GM12878 (cell line): ENCODE data around the gene FCF1. TPM values are rescaled to one million over a fixed set of nuclear protein-coding genes. Genes with fewer than 3 reads are reported as not detected.

ENCODE experiments used
- ATAC-seq: fragments of 200-7000 bp; cut with Tn5 transposase; 3 replicates; pipeline ENCODE4 v1.9.1; 2020; ENCODE audit warnings: mild to moderate bottlenecking, moderate library complexity
- BruUV-seq: library from RNA; stranded (reverse); fragments of 400-500 nt; replicated peaks from 2 replicates; lab custom pipeline; 2021; lab: Mats Ljungman, UMichigan
- CTCF ChIA-PET: fragments of 300-600 bp; sonication (Branson Sonifier 250); formaldehyde crosslinking; extraction: SDS; loops from one replicate; lab custom pipeline; 2021; ENCODE audit warnings: inconsistent platforms; lab: Yijun Ruan, JAX
- POLR2A ChIA-PET: fragments of 350-600 bp; formaldehyde crosslinking; extraction: SDS; loops from one replicate; lab custom pipeline; 2021; ENCODE audit warnings: inconsistent platforms; lab: Charles Lee
- RAD21 ChIA-PET: fragments of 300-600 bp; sonication (Branson Sonifier 250); formaldehyde crosslinking; loops from one replicate; lab custom pipeline; 2023; ENCODE audit warnings: antibody characterized with exemption; ENCODE audit not compliant: unreplicated experiment; lab: Charles Lee
- SMC1A ChIA-PET: fragments of 300-600 bp; sonication (Branson Sonifier 250); formaldehyde crosslinking; loops from one replicate; lab custom pipeline; 2023; ENCODE audit not compliant: unreplicated experiment, uncharacterized antibody; lab: Charles Lee
- DNase-seq: peaks from one replicate; pipeline ENCODE4 v3.0.0-alpha.2; 2011; ENCODE audit warnings: low read depth, low spot score
- FAIRE-seq: peaks from 3 replicates; lab custom pipeline; 2011; peaks lifted over from hg19 to GRCh38; lab: Jason Lieb, UNC
- H2AFZ ChIP-seq: 2 replicates; pipeline ENCODE4 v1.6.0; 2011; ENCODE audit warnings: low read depth, low read length, control low read depth; ENCODE audit not compliant: control insufficient read depth
- H3K27ac ChIP-seq: 2 replicates; pipeline ENCODE4 v1.5.1; 2011; ENCODE audit warnings: control low read depth; ENCODE audit not compliant: control insufficient read depth, insufficient read depth
- H3K27me3 ChIP-seq, 2 experiments: replicated peaks in 1 of 2; 2 replicates each; pipeline versions ENCODE4 v1.6.0 to v1.6.1; 2011; ENCODE audit warnings: low read length in 1 of 2; ENCODE audit not compliant: control insufficient read depth in 2 of 2, insufficient read depth in 2 of 2
- H3K36me3 ChIP-seq, 2 experiments: 2 replicates each; pipeline ENCODE4 v1.5.1; 2011; ENCODE audit warnings: low read length in 1 of 2; ENCODE audit not compliant: control insufficient read depth in 2 of 2, insufficient read depth in 2 of 2
- H3K4me1 ChIP-seq: 2 replicates; pipeline ENCODE4 v1.6.1; 2011; ENCODE audit warnings: mild to moderate bottlenecking, low read length, moderate library complexity, mixed read lengths; ENCODE audit not compliant: control insufficient read depth, insufficient read depth
- H3K4me2 ChIP-seq: 2 replicates; pipeline ENCODE4 v1.6.0; 2011; ENCODE audit warnings: control low read depth; ENCODE audit not compliant: control insufficient read depth, insufficient read depth
- H3K4me3 ChIP-seq: fragments of 200-600 bp; sonication (generic); 2 replicates; pipeline ENCODE4 v1.5.1; 2016
- H3K79me2 ChIP-seq: 2 replicates; pipeline ENCODE4 v1.6.0; 2011; ENCODE audit warnings: low read length; ENCODE audit not compliant: control insufficient read depth, insufficient read depth
- H3K9ac ChIP-seq: 2 replicates; pipeline ENCODE4 v1.8.0; 2011; ENCODE audit warnings: low read length, control low read depth, mixed read lengths; ENCODE audit not compliant: control insufficient read depth, insufficient read depth
- H3K9me3 ChIP-seq: replicated peaks from 3 replicates; pipeline ENCODE4 v1.5.1; 2011; ENCODE audit warnings: mild to moderate bottlenecking, low read length; ENCODE audit not compliant: control insufficient read depth, insufficient read depth
- H4K20me1 ChIP-seq: 2 replicates; pipeline ENCODE4 v1.6.0; 2011; ENCODE audit not compliant: control insufficient read depth, insufficient read depth
- BMI1 ChIP-seq: fragments of 450-650 bp; IDR thresholded peaks from 2 replicates; pipeline ENCODE4 v1.6.1; 2016; ENCODE audit warnings: mild to moderate bottlenecking, moderate library complexity, borderline replicate concordance
- BRCA1 ChIP-seq: IDR thresholded peaks from 2 replicates; pipeline ENCODE4 v1.6.1; 2011; ENCODE audit warnings: low read depth, low read length, improper control_type of control experiment
- CREB1 ChIP-seq: IDR thresholded peaks from 2 replicates; pipeline ENCODE4 v1.6.1; 2012; ENCODE audit warnings: low read depth, mild to moderate bottlenecking, inconsistent platforms
- EED ChIP-seq: sonication (generic); IDR thresholded peaks from 2 replicates; pipeline ENCODE4 v1.6.1; 2016; ENCODE audit warnings: antibody characterized with exemption, low read depth
- EP300 ChIP-seq, 2 experiments: fragments of 150-350 bp in 1 of 2; IDR thresholded peaks; 2 replicates each; pipeline ENCODE4 v1.6.1; 2011 to 2012; ENCODE audit warnings: low read depth in 2 of 2, low read length in 2 of 2, borderline replicate concordance in 1 of 2, improper control_type of control experiment in 1 of 2, inconsistent platforms in 1 of 2; ENCODE audit not compliant: control insufficient read depth in 1 of 2
- GABPA ChIP-seq: IDR thresholded peaks from 2 replicates; pipeline ENCODE4 v1.6.1; 2014; ENCODE audit warnings: antibody characterized with exemption, low read depth, mild to moderate bottlenecking, inconsistent platforms
- IRF4 ChIP-seq: IDR thresholded peaks from 2 replicates; pipeline ENCODE4 v1.6.1; 2011; ENCODE audit warnings: low read depth, low read length
- JUND ChIP-seq: IDR thresholded peaks from 2 replicates; pipeline ENCODE4 v1.6.1; 2012; ENCODE audit warnings: low read depth, mild to moderate bottlenecking, low read length, improper control_type of control experiment, moderate library complexity
- MEF2A ChIP-seq: IDR thresholded peaks from 2 replicates; pipeline ENCODE4 v1.6.1; 2011; ENCODE audit warnings: low read depth, mild to moderate bottlenecking, low read length, moderate library complexity; ENCODE audit not compliant: insufficient read depth
- MTA2 ChIP-seq: fragments of 450-650 bp; IDR thresholded peaks from 2 replicates; pipeline ENCODE4 v1.6.1; 2016; ENCODE audit warnings: low read depth, mild to moderate bottlenecking, moderate library complexity
- NFYB ChIP-seq: IDR thresholded peaks from 2 replicates; pipeline ENCODE4 v1.6.1; 2011; ENCODE audit warnings: low read depth, mild to moderate bottlenecking, low read length, improper control_type of control experiment, moderate library complexity; ENCODE audit not compliant: insufficient read depth
- PML ChIP-seq: IDR thresholded peaks from 2 replicates; pipeline ENCODE4 v1.6.1; 2012; ENCODE audit warnings: low read length, inconsistent platforms
- RUNX3 ChIP-seq: IDR thresholded peaks from 2 replicates; pipeline ENCODE4 v1.6.1; 2012; ENCODE audit warnings: low read length, inconsistent platforms
- YBX1 ChIP-seq: fragments of 450-650 bp; IDR thresholded peaks from 2 replicates; pipeline ENCODE4 v1.6.1; 2016; ENCODE audit warnings: antibody characterized with exemption
- ZBED1 ChIP-seq: IDR thresholded peaks from 2 replicates; pipeline ENCODE4 v1.6.1; 2016; ENCODE audit warnings: borderline replicate concordance
- WGBS: methylation state at CpG from one replicate; pipeline ENCODE4 v1.1.6; 2016; ENCODE audit warnings: low lambda C conversion rate; ENCODE audit not compliant: insufficient replicate concordance, insufficient coverage; ENCODE audit errors: missing lambda C conversion rate; 5-methylcytosine and 5-hydroxymethylcytosine counted together
- in situ Hi-C: fragments of 300-500 bp; cut with MboI; formaldehyde crosslinking; loops from 9 replicates; pipeline ENCODE4 v1.14.3; 2018; ENCODE audit warnings: mixed read lengths
- intact Hi-C: fragments of 100-400 bp; cut with micrococcal nuclease; formaldehyde crosslinking; loops from one replicate; pipeline ENCODE4 v1.14.2; 2022; ENCODE audit not compliant: unreplicated experiment
- polyA plus RNA-seq, 11 experiments: library from polyadenylated mRNA; depleted of rRNA in 4 of 11; unstranded in 6 of 11; stranded (reverse) in 5 of 11; fragments of >200 nt; fragmentation: Nextera tagmentation in 4 of 11; fragmentation: Illumina TruSeq in 1 of 11; extraction: Ambion mirVana in 4 of 11; extraction: Trizol in 1 of 11; gene quantifications; 1 replicate in 1 of 11; 2 replicates in 10 of 11; pipeline versions ENCODE4 v1.2.1 to v1.2.3, GENCODE V29; 2011 to 2016; ENCODE audit warnings: inconsistent platforms in 2 of 11, missing spikeins in 2 of 11, low read depth in 1 of 11
- total RNA-seq, 4 experiments: library from RNA; depleted of rRNA in 3 of 4; stranded (reverse); fragments of >200 nt in 3 of 4; fragmentation: Illumina TruSeq in 1 of 4; extraction: Trizol in 1 of 4; gene quantifications; 2 replicates each; pipeline versions ENCODE4 v1.2.1 to v1.2.3, GENCODE V29; 2013 to 2021
- TF ChIP-seq, protein P1 (sequence below): IDR thresholded peaks from 2 replicates; pipeline ENCODE4 v1.6.1; 2011; ENCODE audit warnings: low read depth, low read length, improper control_type of control experiment, borderline replicate concordance
- TF ChIP-seq, protein P2 (sequence below): fragments of 450-650 bp; IDR thresholded peaks from 2 replicates; pipeline ENCODE4 v1.6.1; 2017; ENCODE audit warnings: mild to moderate bottlenecking, moderate library complexity
- TF ChIP-seq, protein P3 (sequence below): fragments of 450-650 bp; IDR thresholded peaks from 2 replicates; pipeline ENCODE4 v1.6.1; 2018; ENCODE audit warnings: mild to moderate bottlenecking, low read depth, moderate library complexity; ENCODE audit not compliant: partially characterized antibody

FCF1 gene
- total and polyA plus RNA-seq, 10 of the 15 experiments (the other 5 are each of a cell fraction or from before 2014, with no cell fraction given) = 6.2 to 88.7 (median 28.5) TPM

DNA sequence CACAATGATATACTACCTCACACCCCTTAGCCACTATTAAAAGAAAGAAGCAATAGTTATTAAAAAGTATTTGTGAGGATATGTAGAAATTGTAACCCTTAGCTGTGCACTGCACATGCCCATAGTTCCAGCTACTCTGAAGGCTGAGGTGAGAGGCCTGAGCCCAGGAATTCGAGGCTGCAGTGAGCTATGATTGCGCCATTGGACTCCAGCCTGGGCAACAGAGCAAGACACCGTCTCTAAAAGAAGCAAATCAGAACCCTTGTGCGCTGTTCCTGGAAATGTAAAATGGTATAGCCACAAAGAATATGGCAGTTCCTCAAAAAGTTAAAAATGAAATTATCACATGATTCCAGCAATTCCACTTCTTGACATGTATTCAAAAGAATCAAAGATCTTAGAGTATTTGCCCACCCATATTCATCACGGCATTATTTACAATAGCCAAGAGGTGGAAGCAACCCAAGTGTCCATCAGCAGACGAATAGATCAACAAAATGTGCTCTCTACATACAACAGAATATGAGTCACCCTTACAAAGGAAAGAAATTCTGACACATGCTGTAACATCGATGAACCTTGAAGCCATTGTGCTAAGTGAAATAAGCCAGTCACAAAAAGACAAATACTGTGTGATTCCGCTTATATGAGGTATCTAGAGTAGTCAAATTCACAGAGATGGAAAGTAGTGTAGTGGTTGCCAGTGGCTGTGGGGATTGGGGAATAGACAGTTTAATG, 26.5 kb downstream of the FCF1 start:
- FAIRE-seq (no peak), DNase-seq (no peak), ATAC-seq (no peak)
- Histone ChIP-seq H3K9ac (no peak overlapping the region), H3K36me3 (peaks cover 0 to 6% of the 10 kb centered on the region in 2 experiments; a peak in 1 of 4 replicates), H4K20me1 (no peaks in the 10 kb centered on the region), H3K9me3 (no peaks in the 10 kb centered on the region), H3K4me2 (no peak overlapping the region), H3K4me3 (no peak overlapping the region), H3K4me1 (no peaks in the 10 kb centered on the region), H3K27me3 (no peaks in the 10 kb centered on the region), H2AFZ (no peak overlapping the region), H3K27ac (no peak overlapping the region), H3K79me2 (no peaks in the 10 kb centered on the region)
- intact Hi-C loops (no loop called here), in situ Hi-C loops (no loop called here)
- ChIA-PET RAD21 (no interaction called here), CTCF (interaction anchor here (1.9 kb wide), 1 partner anchor 23 kb away, joined by 7 read pairs; no protein-coding TSS in a partner anchor), POLR2A (no interaction called here), SMC1A (no interaction called here)
- WGBS = 95% methylated on average over 8 of the region's 8 CpGs
- BruUV-seq = no TSS peak
- TF ChIP-seq, protein P1, sequence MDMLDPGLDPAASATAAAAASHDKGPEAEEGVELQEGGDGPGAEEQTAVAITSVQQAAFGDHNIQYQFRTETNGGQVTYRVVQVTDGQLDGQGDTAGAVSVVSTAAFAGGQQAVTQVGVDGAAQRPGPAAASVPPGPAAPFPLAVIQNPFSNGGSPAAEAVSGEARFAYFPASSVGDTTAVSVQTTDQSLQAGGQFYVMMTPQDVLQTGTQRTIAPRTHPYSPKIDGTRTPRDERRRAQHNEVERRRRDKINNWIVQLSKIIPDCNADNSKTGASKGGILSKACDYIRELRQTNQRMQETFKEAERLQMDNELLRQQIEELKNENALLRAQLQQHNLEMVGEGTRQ = no peak
- no peak for TF ChIP-seq EP300 (IDR thresholded peaks at IDR 0.05; ENCODE audit: borderline replicate concordance in 1 of 2, control insufficient read depth in 1 of 2, low read depth in 2 of 2, low read length in 2 of 2)
- TF ChIP-seq IRF4 = no peak
- no peak for TF ChIP-seq ZBED1
- no peak for TF ChIP-seq BRCA1
- no peak for TF ChIP-seq JUND
- no peak for TF ChIP-seq RUNX3
- TF ChIP-seq YBX1 = no peak
- no peak for TF ChIP-seq BMI1
- no peak for TF ChIP-seq EED
- no peak for TF ChIP-seq MEF2A
- no peak for TF ChIP-seq PML
- TF ChIP-seq, protein P2, sequence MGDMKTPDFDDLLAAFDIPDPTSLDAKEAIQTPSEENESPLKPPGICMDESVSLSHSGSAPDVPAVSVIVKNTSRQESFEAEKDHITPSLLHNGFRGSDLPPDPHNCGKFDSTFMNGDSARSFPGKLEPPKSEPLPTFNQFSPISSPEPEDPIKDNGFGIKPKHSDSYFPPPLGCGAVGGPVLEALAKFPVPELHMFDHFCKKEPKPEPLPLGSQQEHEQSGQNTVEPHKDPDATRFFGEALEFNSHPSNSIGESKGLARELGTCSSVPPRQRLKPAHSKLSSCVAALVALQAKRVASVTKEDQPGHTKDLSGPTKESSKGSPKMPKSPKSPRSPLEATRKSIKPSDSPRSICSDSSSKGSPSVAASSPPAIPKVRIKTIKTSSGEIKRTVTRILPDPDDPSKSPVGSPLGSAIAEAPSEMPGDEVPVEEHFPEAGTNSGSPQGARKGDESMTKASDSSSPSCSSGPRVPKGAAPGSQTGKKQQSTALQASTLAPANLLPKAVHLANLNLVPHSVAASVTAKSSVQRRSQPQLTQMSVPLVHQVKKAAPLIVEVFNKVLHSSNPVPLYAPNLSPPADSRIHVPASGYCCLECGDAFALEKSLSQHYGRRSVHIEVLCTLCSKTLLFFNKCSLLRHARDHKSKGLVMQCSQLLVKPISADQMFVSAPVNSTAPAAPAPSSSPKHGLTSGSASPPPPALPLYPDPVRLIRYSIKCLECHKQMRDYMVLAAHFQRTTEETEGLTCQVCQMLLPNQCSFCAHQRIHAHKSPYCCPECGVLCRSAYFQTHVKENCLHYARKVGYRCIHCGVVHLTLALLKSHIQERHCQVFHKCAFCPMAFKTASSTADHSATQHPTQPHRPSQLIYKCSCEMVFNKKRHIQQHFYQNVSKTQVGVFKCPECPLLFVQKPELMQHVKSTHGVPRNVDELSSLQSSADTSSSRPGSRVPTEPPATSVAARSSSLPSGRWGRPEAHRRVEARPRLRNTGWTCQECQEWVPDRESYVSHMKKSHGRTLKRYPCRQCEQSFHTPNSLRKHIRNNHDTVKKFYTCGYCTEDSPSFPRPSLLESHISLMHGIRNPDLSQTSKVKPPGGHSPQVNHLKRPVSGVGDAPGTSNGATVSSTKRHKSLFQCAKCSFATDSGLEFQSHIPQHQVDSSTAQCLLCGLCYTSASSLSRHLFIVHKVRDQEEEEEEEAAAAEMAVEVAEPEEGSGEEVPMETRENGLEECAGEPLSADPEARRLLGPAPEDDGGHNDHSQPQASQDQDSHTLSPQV = no peak
- TF ChIP-seq NFYB = no peak
- TF ChIP-seq MTA2 = no peak
- TF ChIP-seq, protein P3, sequence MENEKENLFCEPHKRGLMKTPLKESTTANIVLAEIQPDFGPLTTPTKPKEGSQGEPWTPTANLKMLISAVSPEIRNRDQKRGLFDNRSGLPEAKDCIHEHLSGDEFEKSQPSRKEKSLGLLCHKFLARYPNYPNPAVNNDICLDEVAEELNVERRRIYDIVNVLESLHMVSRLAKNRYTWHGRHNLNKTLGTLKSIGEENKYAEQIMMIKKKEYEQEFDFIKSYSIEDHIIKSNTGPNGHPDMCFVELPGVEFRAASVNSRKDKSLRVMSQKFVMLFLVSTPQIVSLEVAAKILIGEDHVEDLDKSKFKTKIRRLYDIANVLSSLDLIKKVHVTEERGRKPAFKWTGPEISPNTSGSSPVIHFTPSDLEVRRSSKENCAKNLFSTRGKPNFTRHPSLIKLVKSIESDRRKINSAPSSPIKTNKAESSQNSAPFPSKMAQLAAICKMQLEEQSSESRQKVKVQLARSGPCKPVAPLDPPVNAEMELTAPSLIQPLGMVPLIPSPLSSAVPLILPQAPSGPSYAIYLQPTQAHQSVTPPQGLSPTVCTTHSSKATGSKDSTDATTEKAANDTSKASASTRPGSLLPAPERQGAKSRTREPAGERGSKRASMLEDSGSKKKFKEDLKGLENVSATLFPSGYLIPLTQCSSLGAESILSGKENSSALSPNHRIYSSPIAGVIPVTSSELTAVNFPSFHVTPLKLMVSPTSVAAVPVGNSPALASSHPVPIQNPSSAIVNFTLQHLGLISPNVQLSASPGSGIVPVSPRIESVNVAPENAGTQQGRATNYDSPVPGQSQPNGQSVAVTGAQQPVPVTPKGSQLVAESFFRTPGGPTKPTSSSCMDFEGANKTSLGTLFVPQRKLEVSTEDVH = no peak
- TF ChIP-seq CREB1 = no peak
- TF ChIP-seq GABPA = no peak
